GM18498 (cell line): ENCODE data around the gene ALDH18A1.
A peak's percentile ranks its signal among the peaks of the same experiment; 100 is the strongest.

Experiments
- ATAC-seq: cut with Tn5 transposase; IDR thresholded peaks from one replicate; pipeline ENCODE4 v1.9.1; 2021; ENCODE audit warnings: mild to moderate bottlenecking, moderate library complexity; ENCODE audit not compliant: unreplicated experiment

ALDH18A1 gene

DNA sequence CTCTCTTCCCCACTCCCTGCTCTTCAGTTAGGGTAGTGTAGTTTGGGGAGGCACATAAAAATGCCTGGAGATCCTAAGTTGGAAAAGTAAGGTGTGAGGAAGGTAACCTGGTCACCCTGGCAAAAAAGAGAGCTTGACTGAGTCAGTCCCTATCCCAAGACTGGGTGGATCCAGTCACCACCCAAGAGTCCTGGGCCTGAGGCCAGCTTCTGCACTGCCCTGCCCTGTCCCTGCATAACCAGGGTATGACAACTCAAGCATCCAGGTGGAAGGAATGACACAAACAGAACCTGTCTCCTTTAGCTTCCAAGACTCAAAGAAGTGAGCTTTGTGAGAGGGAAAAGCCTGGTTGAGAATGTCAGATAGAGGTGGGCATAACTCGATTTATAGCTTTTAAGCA is 68.5 kb downstream of the ALDH18A1 start:
- no peak for ATAC-seq

DNA sequence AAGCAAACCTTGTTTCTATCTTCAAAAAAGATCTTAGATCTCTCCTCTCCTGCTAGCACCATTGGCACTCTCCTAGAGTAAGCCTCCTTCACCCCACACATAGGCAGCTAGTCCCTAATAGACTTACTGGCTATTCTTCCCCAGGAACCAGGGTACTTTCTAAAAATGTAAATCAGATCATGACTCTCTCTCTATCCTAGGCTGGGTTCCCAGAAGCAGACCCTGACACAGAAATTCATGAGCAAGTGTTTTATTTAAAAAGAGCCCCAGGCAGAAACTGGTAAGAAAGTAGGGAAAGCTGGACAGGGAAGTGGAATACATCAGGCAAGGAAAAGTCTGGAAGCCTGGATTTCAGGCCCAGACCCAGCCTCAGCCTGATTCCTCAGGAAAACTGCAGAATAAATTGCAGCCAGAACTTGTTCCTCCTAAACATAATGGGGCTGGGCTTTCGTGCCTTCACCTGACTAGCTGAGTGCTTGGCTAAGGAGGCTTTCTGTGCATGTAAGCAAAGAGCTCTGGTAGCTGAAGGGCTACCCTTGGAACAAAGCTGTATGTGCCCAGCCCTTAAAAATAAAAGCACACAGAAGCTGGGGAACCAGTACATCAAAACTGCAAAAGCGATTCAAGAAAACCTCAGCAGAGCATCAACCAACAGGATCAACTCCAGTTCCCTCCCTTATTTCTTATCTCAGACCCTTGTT is 76.5 kb downstream of the ALDH18A1 start:
- no peak for ATAC-seq

DNA sequence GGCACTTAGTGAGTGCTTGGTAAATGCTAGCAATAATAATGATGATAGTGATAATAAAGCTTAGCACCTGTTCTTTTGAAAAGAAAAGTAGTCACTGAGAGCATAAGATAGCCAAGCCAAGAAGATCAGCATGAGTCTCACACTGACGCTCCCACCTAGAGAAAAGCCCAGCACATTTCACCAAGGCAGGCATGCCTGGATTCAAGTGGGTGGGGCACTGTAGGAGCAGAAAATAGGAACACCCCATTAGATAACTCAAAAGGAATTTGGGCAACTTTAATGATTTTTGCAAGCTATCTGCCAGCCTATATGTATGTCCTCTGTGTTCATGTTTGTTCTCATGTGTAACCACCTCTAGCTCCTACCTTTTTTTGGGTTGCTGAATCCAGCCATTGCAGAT is 77.2 kb downstream of the ALDH18A1 start:
- no peak for ATAC-seq

DNA sequence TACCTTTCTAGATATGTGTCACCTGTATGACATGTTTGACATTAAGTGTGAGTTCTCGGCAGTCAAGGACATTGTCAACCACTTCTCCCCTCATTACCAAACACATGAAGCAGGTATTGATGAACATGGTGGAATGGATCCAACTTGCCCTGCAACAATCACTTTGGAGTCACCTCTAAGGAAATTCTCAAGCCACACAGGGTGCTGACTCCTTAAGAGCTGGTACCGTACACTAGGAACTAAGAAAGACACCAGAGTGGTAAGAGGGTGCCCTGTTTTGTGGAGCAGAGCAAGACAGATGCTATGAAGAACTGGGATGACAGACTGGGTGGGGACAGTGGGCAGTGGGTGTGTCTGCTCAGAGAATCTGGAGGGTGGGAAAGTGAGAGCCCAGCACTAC is 77.9 kb downstream of the ALDH18A1 start:
- no peak for ATAC-seq

DNA sequence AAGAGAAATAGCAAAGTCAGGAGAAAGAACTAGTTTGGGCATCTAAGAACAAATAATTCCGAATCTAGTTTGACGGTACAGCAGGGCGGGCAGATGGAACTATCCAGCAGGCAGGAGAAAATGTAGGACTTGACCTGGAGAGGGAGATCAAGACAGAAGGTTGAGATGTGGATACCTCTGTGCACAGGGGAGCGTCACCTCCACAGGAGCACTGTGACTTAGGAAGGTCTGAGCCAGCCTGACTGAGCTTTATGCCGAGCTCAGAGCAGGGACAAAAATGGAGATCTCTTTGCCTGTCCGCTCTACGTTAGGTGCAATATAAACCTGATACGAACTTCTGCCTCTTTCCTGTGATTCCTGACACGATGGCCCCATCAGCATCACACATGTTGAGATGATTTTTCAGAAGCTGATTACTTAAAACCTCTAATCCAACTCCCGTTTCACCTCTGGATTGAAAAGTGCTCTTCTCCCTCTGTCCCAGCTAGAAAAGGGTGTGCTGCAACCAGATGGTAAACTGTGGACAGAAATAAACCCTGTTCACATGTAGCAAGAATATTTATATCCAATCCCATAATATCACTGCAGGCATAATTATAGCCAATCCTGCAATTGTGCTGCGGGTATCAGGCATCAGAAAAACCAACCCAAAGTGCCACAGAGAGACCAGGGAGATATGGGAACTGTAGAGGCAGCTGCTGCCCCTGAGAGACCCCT is 81.7 kb downstream of the ALDH18A1 start:
- ATAC-seq, result no peak

DNA sequence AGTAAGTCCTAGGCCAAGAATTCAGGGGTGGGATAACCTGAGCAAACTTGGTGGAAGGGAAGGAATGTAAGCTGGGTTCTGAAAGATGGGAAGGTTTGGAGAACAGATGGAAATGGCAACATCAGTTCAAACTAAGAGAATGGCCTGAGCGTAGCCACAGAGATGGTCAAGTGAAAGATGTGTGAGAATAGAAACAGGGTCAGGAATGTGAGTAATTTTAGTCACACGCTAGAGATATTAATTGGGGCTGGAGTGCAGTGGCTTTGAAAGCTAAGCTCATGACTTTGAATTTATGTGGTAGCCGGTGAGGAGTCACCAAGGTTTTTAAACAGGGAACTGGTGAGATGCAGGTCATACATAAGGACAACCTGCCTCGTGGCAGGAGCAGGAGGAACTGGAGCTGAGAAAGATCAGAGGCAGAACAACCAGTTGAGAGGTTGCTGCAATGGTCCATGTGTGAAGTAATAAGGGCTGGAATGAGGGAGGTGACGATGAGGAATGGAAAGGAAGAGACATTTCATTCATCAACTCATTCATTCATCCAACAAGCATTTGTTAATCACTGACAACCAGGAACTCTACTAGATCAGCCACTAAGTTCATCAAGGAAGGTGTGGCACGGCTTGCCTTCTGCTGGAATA is 82.4 kb downstream of the ALDH18A1 start:
- ATAC-seq, result no peak

DNA sequence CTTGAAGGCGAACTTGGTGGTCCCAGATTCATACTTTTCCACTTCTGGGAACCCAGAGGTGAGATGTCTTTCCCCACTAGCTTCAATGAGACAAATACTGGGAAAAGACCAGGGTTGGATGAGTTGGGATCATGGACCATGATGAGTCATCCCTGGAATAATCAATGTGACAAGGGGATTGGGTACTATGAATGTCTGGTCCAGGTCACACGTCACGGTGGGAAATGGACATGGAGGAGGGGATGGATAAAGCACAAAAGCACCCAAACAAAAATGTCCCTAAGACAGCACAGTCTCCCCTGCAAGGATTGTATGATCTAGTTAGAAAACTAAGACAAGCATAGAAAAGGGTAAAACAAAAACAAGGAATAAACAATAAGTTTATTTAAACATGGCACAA is 83.0 kb downstream of the ALDH18A1 start:
- ATAC-seq, result no peak

DNA sequence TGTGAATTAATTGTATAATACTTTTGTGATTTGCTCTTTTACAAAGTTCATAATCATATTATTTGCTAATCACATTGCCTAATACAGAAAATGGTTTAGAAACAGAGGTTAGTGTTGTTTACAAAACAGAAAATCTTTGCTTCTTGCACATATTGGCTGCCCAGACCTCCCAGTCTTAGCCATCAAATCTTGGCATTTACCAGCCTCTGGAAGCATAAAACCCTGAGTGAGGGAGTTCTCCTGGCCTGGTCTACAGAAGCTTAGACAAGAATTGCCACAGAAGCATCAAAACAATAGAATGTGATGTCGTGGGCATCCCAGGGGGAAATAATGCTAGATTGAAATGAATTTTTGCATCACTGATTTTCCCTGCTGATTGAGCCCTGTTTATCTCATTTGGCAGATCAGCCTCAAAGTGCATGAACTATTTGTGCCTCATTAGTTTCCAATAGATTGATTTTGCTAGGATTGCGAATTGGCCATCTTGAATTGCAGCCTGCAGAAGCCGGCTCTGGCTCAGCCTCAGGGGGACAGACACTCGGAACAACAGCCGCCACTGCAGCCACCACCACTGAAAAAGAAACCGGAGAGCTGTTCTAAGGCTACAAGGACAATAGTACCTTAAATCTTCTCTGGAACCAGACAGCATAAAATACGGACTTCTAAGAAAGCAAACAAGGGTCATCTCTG is 84.2 kb downstream of the ALDH18A1 start:
- no peak for ATAC-seq

DNA sequence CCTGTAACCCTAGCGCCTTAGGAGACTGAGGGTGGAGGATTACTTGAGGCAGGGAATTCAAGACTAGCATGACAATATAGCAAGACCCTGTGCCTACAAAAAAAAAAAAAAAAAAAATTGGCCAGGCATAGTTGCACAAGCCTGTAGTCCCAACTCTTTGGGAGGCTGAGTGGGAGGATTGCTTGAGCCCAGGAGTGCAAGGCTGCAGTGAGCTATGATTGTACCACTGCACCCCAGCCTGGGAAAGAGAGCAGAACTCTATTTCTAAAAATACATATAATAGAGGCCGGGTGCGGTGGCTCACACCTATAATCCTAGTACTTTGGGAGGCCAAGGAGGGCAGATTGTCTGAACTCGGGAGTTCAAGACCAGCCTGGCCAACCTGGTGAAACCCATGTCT is 85.1 kb downstream of the ALDH18A1 start:
- ATAC-seq, result no peak

DNA sequence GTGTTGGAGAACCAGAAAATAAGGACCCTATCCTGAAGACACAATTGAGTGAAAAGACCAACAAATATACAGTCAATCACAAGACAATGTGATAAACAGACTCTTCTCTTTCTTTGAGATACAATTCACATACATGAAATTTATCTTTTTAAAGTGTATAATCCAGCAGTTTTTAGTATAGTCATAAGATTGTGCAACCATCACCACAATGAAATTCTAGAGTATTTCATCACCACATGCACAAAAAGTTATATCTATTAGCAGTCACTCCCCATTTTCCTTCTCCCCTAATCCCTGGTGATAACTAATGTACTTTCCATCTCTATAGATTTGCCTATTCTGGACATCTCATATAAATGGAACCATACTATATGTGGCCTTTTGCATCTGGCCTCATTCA is 87.1 kb downstream of the ALDH18A1 start:
- ATAC-seq, result no peak

DNA sequence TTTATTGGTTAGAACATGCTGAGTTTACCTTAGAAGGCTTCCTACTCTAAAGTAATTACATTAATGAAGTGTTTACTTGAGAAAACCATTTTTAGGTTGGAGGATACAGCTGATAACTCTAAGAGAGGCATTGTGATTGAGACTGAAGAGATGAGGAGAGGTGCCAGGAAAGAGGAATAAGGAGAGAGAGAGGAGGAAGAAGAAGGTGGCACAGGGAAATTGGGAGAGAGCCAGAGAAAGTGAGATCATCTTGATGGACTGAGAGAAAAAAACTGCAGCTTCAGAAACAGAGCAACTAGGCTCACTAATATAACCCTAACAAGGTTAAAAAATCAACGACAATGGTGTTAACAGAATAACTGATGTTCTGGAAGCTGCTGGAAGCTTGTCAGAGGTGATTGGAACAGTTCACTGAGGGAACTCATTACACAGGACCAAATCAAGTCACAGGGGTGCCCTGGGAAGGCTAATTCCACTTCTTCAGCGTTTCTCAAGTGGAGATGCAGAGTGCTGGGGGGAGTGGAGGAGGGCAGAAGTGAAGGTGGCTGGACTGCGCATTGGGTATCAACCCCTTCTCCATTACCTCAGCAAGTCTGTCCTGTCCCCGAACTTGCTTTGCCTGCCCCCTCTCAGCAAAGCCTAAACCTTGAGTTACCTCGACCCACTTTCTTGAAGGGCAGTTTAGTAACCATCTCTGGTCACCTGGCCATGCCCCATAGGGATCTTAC is 88.4 kb downstream of the ALDH18A1 start:
- no peak for ATAC-seq

DNA sequence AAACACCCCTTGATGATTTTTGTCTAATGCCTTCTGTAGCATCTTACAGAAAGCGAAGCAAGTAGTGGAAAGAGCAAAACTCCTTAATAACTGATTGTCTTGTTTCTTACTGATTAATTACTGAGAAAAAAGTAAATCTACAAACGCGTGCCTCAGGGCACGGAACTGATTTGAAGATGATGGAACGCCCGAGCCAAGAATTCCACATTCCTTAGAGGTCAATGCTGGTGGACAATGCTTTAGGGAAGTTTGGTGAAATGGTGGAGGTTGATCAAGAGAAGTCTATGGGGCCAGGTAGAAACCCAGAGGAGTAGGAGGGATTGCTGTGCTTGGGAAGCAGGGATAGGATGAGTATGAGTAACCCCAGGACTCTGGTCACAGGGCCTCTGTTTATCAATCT is 90.4 kb downstream of the ALDH18A1 start:
- no peak for ATAC-seq

DNA sequence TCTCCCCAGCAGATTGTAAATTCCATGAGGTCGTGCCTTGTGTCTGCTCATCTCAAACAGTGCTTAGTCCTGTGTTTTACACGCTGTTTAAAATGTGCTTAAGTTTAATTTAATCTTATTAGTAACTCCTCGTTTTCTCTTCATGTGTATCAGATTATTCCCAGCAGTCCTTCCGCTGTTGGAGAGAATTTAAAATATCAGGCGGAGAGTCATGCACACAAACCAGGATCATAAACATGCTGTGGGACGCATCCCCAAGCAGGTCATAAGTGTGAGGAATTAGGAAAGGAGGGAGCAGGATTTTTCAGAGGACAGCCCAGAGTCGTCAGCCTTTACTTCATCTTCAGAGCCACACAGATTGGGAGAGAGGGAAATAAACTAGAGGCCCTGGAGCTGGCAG is 91.2 kb downstream of the ALDH18A1 start:
- ATAC-seq, result no peak

DNA sequence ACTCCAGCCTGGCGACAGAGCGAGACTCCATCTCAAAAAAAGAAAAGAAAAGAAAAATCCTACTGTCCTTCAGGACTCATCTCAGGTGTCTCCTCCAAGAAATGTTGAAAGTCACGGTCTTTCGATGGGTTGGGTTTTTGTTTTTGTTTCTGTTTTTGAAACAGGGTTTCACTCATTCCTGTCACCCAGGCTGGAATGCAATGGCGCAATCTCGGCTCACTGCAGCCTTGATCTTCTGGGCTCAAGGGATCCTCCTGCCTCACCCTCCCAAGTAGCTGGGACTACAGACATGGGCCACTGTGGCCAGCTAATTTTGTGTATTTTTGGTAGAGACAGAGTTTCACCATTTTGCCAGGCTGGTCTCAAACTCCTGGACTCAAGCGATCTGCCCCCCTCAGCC is 92.2 kb downstream of the ALDH18A1 start:
- ATAC-seq, result no peak

DNA sequence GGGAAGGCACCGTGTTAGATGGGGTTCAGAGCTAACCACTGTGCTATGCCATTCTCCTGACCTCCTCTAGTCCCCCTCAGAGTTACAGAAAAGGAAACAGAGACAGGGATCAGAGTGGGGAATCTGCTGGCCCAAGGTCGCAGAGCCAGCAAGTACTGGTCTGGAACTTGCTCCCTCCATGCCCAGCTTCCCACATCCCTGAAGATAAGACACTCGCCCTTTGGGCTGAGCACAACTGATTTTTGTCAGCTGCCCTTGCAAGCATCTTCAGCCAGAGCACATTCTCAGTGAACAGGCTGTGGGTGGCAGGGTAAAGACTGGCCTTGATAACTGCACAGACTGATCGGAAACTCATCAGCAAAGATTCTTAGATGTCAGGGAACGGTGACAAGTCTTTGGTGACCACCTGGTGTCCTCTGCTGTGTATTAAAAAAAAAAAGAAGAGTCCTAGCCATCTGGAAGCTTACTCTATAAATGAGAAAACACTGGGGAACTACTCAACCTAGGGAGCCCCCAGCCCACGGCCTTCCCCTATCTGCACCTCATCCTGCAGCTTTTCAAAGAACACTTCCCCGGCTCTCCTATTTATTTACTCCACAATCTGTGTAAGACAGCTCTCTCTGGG is 94.1 kb downstream of the ALDH18A1 start:
- ATAC-seq, result no peak

DNA sequence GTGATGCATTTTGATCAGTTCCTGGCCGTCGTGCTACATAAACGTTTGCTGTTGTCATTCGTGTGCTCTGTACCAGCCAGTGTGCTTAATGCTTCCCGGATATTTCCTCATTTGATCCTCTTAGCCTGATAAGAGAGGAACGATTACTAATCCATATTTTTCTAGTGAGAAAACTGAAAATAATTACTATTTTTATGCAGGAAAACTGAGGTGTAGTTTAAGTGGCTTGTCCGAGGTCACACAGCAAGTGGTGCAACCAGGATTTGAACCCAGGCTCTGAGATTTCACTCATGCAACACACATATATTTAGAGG is 94.7 kb downstream of the ALDH18A1 start:
- no peak for ATAC-seq

DNA sequence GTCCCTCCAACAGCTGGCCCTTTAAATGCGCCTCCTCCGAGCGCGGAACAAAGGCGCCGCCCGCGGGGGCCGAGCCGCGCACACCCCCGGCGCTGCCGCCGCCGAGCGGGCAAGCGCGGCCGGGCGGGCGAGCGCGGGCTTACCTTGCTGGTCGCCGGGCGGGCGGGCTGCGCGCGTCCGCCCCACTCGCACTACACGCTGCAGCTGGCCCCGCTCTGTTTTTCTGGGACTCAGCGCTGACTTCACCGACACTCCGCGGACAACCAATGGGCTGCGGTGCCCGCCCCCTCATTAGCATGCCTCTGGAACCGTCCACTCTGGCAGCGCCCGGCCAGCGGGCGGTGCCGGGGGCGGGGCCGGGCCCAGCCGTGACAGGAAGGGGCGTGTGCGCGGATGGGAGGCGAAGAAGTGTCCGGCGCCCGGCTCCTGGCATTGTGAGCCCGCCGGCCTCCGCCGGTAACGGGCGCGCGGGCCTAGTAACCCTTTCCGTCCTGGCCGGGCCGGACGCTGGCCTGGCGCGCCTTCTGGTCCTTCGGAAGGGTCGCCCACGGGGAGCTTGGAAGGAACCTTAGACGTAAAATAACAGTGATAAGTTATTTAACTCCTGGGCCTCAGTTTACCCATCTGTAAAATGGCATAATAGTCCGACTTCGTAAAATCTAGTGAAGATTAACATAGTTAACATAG is 95.2 kb downstream of the ALDH18A1 start, which contains the start of gene SORBS1:
TSS of gene SORBS1 (minus strand) at position 195 of the 687 bp plus-strand sequence. CDS start 120,236 bp downstream, outside the sequence.
- ATAC-seq, result peak; percentile 100

DNA sequence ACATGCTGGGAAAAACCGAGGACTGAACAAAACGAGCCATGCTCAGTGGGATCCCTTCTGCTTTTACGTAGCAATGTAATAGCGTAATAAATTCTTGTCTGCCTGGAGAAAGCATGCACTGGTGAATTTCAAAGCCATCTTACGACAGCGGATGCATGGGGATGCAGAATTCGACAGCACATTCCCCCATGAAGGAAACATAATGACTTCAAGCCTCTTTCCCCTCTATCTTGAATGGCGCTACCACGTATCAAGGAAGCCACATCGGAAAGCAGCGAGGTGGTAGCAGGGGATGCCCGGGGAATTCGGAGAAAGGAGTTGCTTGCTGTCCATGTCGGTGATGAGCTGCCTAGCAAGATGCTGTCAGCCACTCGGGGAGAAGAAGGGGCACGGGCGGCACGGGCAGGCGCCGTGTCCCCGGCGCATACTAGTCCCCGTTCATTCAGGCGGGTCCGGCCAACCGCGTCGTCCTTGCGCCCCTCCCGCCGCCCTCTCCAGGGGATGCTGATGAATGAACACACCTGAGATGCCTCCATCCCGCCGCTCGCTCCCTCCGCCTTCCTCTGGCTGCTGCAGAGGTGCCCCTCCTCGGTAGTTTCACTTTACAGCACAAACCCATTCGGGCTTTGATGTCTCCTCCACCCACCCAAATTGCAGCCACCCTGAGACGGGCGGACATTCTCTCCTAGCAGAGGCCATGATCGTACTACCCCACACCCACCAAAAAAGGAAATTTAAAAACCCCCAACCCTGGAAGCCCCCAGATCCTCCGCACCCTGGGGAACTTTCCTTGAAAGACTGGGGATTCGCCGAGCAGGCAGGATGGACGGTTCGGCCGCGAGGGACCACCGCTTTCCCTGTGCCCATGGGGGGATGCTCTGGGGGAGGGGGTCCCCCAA is 96.0 kb downstream of the ALDH18A1 start:
- ATAC-seq, result no peak

DNA sequence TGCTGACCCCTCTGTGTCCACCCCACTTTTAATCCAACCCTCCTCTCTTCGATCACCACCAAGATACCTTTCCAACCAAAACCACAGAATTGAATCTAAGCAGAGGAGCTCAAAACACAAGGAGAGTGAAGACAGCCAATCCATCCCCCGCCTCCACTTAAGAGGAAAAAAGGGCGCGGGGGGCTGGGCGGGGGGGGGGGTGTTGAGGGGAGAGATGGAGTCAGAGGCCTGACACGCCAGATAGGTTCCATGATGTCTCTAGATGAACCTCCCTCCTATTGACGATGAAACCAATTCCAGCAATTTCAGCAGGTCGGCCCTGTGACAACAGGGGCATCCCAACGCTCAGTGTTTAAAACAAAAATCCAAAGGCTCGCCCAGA is 96.6 kb downstream of the ALDH18A1 start:
- ATAC-seq, result no peak
